Breast epithelium (tissue), 3 donors: ENCODE data around the gene PGGHG.
"Not testable (repeated sequence)": the region's sequence is repeated elsewhere in the genome, so short reads cannot be mapped to it uniquely, and the experiment has no call there.

Experiments
- POLR2A ChIP-seq: fragments of 450-650 bp; IDR thresholded peaks from one replicate; pipeline ENCODE4 v1.6.1; 2016; ENCODE audit warnings: antibody characterized with exemption, mild to moderate bottlenecking, moderate library complexity
- TF ChIP-seq, protein P1 (sequence below), 3 donors: fragments of 450-650 bp; IDR thresholded peaks; one replicate each; pipeline ENCODE4 v1.5.1; 2016 to 2017; ENCODE audit warnings: antibody characterized with exemption in 3 of 3, mild to moderate bottlenecking in 3 of 3, moderate library complexity in 3 of 3

- TF ChIP-seq, protein P1, sequence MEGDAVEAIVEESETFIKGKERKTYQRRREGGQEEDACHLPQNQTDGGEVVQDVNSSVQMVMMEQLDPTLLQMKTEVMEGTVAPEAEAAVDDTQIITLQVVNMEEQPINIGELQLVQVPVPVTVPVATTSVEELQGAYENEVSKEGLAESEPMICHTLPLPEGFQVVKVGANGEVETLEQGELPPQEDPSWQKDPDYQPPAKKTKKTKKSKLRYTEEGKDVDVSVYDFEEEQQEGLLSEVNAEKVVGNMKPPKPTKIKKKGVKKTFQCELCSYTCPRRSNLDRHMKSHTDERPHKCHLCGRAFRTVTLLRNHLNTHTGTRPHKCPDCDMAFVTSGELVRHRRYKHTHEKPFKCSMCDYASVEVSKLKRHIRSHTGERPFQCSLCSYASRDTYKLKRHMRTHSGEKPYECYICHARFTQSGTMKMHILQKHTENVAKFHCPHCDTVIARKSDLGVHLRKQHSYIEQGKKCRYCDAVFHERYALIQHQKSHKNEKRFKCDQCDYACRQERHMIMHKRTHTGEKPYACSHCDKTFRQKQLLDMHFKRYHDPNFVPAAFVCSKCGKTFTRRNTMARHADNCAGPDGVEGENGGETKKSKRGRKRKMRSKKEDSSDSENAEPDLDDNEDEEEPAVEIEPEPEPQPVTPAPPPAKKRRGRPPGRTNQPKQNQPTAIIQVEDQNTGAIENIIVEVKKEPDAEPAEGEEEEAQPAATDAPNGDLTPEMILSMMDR (IDR thresholded peaks at IDR 0.05) = not testable (repeated sequence)
- TF ChIP-seq POLR2A = not testable (repeated sequence)
Observed at GRCh38 chr11:324593-325517, 35.9 kb downstream of the PGGHG start.
